ENCODE measurements around the gene TPCN1. TPM values are rescaled to one million over a fixed set of nuclear protein-coding genes. Genes with fewer than 3 reads are reported as not detected.

Gene TPCN1
- total and polyA plus RNA-seq, 2 of the 13 experiments (the other 11 are each of a cell fraction or from before 2014, with no cell fraction given): 8.0 to 26.8 TPM

DNA sequence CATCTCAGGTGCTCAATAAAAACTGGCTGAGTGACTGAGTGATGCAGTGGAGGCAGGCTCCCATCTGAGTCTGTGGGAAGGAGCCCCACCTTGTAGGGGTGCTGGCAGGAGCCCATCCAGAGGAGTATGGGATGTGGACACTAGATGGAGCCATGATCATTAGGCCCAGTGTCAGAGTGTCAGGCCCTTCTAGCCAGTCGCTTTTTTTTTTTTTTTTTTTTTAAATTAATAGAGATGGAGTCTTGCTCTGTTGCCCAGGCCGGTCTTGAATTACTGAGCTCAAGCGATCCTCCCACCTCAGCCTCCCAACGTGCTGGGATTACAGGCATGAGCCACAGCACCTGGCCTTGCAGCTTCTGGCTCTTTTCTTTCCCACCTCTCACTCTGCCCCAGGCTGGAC lies 24.3 kb upstream of the TPCN1 start (continued):
- TF ChIP-seq, protein P1, sequence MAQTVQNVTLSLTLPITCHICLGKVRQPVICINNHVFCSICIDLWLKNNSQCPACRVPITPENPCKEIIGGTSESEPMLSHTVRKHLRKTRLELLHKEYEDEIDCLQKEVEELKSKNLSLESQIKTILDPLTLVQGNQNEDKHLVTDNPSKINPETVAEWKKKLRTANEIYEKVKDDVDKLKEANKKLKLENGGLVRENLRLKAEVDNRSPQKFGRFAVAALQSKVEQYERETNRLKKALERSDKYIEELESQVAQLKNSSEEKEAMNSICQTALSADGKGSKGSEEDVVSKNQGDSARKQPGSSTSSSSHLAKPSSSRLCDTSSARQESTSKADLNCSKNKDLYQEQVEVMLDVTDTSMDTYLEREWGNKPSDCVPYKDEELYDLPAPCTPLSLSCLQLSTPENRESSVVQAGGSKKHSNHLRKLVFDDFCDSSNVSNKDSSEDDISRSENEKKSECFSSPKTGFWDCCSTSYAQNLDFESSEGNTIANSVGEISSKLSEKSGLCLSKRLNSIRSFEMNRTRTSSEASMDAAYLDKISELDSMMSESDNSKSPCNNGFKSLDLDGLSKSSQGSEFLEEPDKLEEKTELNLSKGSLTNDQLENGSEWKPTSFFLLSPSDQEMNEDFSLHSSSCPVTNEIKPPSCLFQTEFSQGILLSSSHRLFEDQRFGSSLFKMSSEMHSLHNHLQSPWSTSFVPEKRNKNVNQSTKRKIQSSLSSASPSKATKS (CRISPR knock-in tag; IDR thresholded peaks at IDR 0.05): no peak
- no peak for TF ChIP-seq MXI1 (IDR thresholded peaks at IDR 0.05; ENCODE audit: borderline replicate concordance, low read depth, low read length)
- TF ChIP-seq, protein P2, sequence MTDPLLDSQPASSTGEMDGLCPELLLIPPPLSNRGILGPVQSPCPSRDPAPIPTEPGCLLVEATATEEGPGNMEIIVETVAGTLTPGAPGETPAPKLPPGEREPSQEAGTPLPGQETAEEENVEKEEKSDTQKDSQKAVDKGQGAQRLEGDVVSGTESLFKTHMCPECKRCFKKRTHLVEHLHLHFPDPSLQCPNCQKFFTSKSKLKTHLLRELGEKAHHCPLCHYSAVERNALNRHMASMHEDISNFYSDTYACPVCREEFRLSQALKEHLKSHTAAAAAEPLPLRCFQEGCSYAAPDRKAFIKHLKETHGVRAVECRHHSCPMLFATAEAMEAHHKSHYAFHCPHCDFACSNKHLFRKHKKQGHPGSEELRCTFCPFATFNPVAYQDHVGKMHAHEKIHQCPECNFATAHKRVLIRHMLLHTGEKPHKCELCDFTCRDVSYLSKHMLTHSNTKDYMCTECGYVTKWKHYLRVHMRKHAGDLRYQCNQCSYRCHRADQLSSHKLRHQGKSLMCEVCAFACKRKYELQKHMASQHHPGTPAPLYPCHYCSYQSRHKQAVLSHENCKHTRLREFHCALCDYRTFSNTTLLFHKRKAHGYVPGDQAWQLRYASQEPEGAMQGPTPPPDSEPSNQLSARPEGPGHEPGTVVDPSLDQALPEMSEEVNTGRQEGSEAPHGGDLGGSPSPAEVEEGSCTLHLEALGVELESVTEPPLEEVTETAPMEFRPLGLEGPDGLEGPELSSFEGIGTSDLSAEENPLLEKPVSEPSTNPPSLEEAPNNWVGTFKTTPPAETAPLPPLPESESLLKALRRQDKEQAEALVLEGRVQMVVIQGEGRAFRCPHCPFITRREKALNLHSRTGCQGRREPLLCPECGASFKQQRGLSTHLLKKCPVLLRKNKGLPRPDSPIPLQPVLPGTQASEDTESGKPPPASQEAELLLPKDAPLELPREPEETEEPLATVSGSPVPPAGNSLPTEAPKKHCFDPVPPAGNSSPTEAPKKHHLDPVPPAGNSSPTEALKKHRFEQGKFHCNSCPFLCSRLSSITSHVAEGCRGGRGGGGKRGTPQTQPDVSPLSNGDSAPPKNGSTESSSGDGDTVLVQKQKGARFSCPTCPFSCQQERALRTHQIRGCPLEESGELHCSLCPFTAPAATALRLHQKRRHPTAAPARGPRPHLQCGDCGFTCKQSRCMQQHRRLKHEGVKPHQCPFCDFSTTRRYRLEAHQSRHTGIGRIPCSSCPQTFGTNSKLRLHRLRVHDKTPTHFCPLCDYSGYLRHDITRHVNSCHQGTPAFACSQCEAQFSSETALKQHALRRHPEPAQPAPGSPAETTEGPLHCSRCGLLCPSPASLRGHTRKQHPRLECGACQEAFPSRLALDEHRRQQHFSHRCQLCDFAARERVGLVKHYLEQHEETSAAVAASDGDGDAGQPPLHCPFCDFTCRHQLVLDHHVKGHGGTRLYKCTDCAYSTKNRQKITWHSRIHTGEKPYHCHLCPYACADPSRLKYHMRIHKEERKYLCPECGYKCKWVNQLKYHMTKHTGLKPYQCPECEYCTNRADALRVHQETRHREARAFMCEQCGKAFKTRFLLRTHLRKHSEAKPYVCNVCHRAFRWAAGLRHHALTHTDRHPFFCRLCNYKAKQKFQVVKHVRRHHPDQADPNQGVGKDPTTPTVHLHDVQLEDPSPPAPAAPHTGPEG (CRISPR knock-in tag; IDR thresholded peaks at IDR 0.05): no peak
- TF ChIP-seq, protein P3, sequence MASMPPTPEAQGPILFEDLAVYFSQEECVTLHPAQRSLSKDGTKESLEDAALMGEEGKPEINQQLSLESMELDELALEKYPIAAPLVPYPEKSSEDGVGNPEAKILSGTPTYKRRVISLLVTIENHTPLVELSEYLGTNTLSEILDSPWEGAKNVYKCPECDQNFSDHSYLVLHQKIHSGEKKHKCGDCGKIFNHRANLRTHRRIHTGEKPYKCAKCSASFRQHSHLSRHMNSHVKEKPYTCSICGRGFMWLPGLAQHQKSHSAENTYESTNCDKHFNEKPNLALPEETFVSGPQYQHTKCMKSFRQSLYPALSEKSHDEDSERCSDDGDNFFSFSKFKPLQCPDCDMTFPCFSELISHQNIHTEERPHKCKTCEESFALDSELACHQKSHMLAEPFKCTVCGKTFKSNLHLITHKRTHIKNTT (CRISPR knock-in tag; IDR thresholded peaks at IDR 0.05): no peak
- TF ChIP-seq, protein P4, sequence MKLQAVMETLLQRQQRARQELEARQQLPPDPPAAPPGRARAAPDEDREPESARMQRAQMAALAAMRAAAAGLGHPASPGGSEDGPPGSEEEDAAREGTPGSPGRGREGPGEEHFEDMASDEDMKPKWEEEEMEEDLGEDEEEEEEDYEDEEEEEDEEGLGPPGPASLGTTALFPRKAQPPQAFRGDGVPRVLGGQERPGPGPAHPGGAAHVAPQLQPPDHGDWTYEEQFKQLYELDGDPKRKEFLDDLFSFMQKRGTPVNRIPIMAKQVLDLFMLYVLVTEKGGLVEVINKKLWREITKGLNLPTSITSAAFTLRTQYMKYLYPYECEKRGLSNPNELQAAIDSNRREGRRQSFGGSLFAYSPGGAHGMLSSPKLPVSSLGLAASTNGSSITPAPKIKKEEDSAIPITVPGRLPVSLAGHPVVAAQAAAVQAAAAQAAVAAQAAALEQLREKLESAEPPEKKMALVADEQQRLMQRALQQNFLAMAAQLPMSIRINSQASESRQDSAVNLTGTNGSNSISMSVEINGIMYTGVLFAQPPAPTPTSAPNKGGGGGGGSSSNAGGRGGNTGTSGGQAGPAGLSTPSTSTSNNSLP (IDR thresholded peaks at IDR 0.05; ENCODE audit: low read depth, low read length): 0 out of 2 replicates have a peak, but pooled peaks have one; percentile 34
- TF ChIP-seq ZNF24 (IDR thresholded peaks at IDR 0.05): no peak
